HG02610 (cell line): ENCODE data around the gene CNP.
"Not testable (repeated sequence)": the region's sequence is repeated elsewhere in the genome, so short reads cannot be mapped to it uniquely, and the experiment has no call there.

Source experiments
- ATAC-seq: cut with Tn5 transposase; IDR thresholded peaks from one replicate; pipeline ENCODE4 v1.9.1; 2021; ENCODE audit warnings: mild to moderate bottlenecking, moderate library complexity; ENCODE audit not compliant: unreplicated experiment

The CNP gene

DNA sequence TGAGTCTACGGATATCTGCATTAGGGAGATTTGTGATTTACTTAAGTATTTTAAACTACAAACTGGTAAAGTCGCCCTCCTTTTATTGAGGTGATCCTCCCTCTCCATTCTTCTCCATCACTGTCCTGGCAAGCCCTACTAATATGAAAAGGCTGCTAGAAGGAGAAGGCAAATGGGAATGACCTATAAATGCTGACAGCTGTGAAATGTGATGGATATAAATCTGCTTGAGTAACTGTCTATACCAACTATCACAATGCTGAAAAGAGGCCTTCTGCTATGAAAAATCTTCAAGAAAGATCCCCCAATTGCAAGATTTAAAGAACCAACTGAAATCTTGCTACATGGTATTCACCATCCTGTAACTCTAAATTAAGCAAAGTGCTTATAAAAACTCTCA is 35.1 kb downstream of the CNP start:
- ATAC-seq, result no peak

DNA sequence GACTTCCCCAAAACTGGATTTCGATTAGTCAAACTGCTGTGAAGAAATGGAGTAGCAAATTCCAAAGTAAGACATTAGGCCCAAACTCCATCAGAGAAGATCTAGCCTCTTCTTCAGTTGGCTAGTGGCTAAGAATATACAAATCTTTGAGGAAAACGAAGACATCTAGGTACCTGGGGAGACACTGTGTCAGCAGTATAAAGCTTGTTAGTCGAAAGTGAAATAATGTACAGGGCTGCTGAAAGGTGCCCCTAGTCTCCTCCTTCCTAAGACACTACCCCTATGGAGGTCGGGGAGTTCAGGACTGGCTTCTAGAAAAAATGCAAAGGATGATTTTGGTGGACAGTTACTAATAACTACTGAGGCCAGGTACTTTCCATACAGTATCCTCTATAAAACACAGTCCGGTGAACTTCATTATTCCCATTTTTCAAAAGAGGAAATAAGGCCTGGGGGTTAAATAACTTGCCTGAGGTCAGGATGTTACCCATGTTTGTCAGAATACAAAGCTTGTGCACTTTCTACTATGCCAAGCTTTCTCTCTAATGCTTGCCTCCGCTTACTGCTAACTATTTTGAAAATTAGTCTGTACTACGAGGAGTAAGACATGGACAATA is 35.7 kb downstream of the CNP start:
- no peak for ATAC-seq

DNA sequence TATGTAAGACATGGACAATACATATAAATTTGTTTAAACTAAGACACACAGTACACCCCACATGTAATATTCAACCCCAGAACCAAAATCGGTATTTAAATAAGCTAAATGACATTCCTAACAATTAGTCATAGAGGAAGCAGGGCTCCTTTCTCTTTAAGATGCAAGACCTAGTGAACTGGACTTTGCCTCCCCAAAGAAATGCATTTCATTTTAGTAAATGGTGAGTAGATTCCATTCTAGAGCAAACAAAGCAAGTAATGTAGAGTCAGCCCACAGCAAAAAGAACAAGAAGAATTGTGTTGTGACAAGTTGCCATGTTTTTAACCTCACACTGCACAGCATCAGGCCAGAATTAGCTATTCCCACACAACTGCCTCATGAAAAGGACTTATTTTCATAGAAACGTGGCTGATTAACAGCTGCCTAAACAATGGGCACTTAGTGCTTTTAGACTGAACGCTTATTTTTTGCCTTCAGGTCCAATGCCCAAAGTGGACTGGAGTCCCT is 36.3 kb downstream of the CNP start:
- no peak for ATAC-seq

DNA sequence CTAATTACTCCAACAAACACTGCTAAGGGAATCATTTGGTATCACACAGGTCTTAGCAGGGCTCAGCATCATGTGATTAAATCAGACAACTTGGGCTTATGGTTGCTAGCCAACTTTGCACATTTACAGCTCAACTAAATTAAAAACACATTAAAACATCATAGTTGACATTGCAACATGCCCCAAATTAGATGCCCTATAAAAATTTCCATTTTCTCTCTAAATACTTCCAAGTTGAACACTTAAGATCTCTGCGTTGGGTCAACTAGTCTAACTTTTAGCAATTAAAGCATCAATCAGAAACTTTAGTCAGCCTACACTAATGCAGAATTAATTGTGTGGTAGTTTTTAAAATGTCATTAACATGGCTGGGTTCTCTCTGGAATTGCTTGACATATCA is 38.6 kb downstream of the CNP start:
- no peak for ATAC-seq

DNA sequence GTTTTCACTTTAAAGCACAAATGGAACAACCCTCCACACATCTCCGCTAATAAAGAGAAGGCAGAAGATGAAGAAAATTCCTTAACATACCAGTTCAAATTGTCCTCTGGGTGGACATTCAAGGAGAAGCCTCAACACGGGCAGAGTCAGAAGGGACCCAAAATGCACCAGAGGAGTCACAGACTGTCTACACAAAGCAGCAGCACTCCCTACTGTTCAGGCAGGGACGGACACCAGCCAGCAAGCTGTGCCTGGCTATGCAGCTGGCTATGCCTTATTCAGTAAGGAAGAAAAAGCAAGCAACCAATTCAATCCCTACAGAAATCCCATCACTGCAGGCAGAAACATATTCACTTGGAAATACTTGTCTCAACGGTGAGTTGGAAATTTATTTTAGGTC is 42.6 kb downstream of the CNP start:
- ATAC-seq, result no peak

DNA sequence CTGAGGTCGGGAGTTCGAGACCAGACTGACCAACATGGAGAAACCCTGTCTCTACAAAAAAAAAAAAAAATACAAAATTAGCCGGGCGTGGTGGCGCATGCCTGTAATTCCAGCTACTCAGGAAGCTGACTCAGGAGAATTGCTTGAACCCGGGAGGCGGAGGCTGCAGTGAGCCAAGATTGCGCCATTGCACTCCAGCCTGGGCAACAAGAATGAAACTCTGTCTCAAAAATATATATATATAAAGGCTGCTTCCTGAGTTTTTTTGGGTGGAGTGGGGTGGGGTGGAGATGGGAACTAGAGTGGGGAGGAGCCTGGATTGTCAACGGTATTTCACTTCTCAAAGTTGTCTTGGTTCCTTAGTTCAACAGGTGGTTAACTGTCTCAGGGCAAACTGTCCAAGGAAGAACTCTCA is 43.7 kb downstream of the CNP start:
- not testable (repeated sequence) for ATAC-seq

DNA sequence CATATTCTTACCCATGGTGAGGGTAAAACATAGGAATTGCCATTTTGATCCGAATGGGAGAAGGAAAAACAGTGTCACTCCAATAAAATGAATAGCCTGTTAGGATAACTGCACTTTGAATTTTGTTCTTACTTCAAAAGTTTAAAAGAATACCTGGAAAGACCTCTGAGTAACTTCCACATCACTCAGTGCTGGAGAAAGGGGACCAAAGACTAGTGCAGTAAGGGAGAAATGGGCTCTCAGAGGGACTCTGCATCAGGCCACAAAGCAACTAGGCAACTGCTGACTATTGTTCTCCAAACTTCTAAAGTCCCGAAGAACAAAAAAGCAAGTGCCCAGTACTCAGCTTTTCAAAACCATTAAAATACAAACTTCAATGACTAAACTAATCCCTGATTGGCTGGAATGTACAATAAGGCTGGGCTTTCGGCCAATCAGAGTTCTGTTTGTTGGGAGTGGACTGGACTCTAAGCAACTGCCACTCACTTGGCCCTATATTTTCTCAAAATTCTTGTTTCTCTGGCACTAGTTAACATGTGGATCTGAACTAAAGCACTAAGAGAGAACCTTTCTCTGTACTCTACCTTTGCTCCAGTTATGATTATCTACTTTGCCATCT is 44.4 kb downstream of the CNP start:
- ATAC-seq, result no peak

DNA sequence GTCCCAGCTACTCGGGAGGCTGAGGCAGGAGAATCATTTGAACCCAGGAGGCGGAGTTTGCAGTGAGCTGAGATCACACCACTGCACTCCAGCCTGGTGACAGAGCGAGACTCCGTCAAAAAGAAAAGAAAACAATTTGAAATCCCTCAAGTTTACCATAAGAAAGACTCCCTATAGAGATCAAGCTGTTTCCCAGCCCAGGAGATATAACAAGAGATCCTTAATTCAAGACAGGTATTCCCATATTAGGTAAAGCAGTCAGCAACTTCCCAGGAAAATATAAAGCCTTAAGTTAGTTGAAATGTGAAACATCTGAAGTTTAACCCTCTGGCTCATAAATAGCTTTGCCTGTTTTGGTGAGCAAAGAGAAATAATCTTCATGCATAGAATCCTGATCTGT is 45.8 kb downstream of the CNP start:
- not testable (repeated sequence) for ATAC-seq

DNA sequence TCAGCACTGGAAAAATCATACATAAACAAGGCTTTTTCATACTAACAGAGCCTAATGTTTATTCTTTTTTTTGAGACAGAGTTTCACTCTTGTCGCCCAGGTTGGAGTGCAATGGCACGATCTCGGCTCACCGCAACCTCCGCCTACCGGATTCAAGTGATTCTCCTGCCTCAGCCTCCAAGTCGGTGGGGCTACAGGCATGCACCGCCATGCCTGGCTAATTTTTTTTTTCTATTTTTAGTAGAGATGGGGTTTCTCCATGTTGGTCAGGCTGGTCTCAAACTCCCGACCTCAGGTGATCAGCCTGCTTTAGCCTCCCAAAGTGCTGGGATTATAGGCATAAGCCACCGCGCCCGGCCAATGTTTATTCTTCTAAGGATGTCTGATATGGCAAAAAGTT is 47.1 kb downstream of the CNP start:
- ATAC-seq, result not testable (repeated sequence)

DNA sequence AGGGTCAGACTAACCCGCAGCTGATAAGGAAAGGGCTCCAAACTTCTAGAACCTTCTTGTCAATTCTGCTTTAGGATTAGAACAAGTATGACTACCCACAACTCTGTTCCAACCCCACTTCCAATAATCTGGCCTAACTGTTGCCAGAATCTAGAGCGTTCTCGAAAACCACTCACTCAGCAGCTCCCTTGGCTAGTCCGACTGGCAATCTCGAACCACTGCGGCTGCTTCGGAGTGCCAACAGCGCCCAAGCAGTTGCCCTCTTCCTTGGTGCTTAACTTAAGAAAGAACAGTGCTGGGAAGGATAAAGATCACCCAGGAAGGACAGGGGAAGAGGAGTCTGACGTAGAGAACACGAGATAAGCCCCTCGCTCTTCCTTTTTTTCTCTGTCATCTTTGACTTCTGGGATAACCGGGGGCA is 49.8 kb downstream of the CNP start:
- no peak for ATAC-seq

DNA sequence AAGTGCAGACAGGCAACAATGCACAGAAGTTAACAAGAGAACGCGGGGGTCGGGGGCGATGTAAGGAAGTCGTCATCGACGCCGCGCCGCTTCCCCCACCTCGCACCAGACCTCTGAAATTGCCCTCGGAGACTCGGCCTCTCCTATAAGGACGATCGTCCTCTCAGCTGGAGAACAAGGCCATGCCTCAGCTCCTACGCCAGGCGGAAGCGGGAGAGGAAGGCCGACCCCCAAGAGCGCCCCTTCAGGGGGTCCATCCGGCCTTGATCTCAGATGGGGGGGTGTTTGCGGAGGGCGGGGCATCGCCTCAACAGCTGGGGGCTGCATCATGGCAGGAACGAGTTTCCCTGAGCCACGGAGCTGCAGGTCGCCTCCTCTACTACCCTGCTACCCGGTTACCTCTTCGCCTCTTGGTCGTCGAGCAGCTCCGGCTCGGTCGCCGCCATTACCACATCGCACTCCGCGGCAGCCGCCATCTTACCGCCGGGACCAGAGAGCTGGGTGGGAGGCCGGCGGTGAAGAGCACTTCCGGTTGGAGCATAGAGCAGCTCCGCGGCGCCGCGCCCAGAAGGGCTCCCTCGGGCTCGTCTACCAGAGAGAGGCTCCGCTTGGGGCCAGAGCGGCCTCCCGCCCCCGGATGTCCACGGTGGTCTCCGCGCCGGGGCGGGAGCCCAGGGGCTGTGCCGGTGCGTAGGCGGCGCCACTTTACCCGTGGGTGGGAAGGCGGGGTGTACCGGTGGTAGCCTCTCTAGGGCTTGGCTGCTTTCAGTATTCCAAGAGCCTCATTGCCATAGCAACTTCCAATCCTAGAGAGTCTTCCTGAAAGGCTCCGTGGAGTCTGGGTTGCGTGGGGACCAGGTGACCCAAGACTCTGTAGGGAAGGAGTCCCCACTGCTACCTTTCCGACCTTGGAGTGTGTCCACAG is 50.6 kb downstream of the CNP start, which contains the start of gene DNAJC7:
Gene DNAJC7, minus strand, starts transcription at position 499 of the 925 bp plus-strand sequence. Its CDS starts 23 bp downstream, at position 476.
- peak; percentile 79 for ATAC-seq

DNA sequence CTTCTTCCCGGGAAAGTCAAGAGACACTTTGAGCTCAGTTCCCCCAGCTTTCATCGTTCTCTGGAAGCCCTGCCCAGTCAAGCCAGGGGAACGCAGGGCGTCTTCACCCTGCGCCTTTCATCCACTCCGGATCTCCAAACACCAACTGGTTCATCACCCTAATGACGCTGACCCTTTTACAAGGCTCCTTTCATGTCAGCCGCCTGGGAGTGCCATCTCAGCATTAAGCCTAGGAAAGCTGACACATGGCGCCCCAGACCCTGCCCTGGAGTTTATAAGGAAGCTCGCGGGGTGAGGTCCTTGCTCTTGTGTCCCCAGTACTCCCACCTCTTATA is 51.2 kb downstream of the CNP start:
- no peak for ATAC-seq

DNA sequence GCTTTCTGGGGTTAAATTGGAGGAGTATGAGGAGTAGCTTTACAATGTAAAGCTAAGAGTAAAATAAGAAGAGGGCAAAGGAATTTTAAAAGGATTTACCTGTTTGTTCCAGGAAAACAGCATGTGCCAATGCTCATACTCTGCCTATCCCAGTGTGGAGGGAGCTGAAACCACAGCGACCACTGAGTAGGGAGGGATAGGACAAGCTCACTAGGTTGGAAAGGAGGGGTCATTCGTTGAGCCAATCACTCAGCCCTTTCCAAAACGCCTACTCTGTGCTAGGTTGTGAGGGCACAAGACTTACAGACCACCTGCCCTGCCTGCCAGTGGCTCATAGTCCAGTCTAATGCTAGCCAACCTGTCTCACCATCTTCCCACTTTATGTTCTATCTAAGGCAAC is 51.7 kb downstream of the CNP start:
- no peak for ATAC-seq

DNA sequence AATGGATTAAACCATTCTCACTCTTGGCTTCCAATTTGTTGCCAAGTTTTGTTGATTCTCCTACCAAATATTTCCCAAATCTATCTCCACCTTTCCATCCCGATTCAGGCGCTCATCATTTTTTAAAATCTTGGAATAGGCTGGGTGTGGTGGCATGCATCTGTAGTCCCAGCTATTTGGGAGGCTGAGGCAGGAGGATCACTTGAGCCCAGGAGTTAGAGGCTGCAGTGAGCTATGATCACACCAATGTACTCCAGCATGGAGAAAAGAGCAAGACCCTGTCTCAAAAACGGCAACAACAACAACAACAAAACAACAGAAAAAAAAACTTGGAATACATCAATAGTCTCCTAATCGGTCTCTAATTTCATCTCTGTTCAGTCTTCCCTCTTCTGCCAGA is 52.4 kb downstream of the CNP start:
- no peak for ATAC-seq

DNA sequence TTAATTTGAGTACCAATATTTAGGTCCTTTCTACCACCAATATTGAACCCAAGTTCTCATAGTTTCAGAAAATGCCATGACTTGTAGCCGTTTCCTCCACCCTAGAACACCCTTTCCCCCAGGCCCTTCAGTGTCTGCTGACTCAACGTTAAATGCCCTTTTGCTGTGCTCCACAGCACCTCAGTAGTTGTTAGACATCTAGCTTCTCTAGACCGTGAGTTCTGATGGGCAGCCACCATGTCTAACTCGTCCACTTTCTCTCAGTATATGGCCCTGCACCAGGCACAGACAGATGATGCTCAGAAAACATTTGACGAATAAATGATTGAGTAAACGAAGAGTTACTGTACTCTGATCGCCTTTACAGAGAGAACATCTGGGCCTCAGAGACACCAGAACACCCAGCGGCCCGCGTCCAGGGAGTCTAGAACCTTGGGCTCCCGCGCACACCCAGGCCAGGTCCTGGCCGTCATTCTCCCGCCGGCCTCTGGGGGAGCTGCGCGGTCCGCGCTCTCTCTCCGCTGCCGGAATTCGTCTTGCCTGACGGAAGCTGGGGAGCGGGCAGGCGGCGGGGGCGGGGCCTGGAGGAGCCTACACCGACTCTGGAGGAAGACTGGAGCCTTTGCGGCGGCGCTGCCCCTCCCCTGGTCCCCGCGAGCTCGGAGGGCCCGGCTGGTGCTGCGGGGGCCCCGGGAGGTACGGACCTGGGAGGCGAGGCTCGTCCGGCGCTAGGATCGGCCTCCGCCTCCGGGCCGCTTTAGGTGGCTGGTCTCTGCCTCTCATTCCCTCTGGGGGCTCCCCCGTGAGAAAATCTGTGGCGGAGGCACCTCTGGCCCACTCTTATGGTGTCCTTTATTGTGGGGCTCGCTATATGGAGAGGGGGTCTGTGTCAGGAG is 53.2 kb downstream of the CNP start, which contains the start of gene NKIRAS2:
Gene NKIRAS2, plus strand, starts transcription at position 582 of the 896 bp plus-strand sequence. CDS start 1,488 bp downstream, outside the sequence.
- peak; percentile 71 for ATAC-seq

DNA sequence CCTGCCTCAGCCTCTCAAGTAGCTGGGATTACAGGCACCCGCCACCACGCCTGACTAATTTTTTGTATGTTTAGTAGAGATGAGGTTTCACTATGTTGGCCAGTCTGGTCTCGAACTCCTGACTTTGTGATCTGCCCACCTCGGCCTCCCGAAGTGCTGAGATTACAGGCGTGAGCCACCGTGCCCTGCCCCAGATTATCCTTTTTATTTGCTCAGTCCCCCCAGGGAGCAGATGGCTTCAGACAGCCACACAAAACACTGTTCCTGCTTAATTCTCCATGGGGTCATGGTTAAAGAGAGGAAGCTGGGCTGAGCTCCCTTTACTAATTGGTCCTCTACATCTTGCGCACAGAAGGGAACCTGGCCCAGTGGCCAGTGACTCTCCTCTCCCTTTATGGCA is 54.2 kb downstream of the CNP start:
- not testable (repeated sequence) for ATAC-seq

DNA sequence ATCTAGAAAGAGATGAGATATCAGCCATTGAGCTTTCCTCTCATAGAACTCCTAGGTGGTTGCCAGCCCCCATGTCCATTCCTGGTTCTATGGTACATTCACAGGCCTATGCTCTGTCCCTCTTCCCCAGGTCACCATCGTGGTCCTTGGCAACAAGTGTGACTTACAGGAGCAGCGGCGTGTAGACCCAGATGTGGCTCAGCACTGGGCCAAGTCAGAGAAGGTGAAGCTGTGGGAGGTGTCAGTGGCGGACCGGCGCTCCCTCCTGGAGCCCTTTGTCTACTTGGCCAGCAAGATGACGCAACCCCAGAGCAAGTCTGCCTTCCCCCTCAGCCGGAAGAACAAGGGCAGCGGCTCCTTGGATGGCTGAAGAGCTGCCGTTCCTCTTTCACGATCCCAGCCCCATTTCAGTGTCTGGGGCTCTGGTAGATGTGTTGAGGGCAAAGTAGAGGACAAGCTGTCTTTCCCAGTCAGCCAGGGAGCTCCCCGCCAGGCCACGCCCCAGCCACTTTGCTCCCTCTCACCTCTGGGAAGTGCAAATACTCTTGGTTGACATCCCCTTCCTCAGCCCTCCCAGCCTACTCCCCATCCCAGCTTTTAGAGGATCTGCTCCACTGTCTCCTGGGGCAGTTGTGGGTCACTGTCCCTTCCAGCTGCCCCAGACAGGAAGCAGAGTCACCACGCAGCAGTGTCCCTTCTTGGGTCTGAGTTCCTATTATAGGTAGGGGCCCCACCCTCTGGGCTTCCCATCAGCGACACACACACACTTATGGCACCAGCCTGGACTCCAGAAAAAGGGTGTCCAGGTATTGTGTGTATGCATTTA is 57.1 kb downstream of the CNP start:
- ATAC-seq, result no peak

DNA sequence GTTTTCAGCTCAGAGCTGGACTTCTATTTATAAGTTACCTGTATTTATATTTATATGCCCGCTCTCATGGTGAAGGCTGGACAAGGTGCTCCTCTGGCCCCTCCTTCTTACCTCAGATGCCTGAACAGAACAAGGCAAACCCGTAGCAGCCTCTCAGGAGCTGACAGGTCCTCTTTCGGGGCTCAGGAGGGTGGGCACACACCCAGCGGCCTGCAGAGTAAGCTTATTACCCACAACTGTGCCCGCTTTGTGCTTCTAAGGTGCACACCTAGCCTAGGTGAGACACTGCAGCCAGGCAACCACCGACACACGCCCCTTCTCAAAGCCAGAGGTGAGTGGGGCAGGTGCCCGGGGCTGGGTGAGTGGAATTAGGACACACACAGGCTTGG is 58.6 kb downstream of the CNP start:
- no peak for ATAC-seq

DNA sequence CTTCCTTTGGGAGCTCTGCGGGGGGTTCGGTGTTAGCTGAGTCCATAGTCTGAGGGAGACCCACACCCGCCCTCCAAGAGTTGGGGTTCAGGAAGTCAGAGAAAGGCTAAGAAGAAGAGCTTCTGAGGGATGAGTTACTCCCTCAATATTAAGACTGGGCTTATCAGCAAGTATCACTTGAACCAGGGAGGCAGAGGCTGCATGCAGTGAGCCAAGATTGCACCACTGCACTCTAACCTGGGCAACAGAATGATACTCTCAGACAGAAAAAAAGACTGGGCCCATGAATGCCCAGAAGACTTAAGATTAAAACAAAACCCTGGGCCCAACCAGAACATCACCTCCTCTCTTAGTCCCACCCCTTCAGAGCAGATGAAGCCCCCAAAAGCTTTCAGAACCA is 59.3 kb downstream of the CNP start:
- ATAC-seq, result no peak
